H1 (cell line): ENCODE results near the gene CAPN11. TPM values are rescaled to one million over a fixed set of nuclear protein-coding genes. Genes with fewer than 3 reads are reported as not detected.
A peak's percentile ranks its signal among the peaks of the same experiment; 100 is the strongest.

Experiments
- CTCF ChIA-PET: fragments of 300-600 bp; sonication (Branson Sonifier 250); formaldehyde crosslinking; loops from one replicate; lab custom pipeline; 2021; ENCODE audit not compliant: partially characterized antibody; lab: Charles Lee
- POLR2A ChIA-PET: fragments of 300-600 bp; sonication (Branson Sonifier 250); formaldehyde crosslinking; loops from one replicate; lab custom pipeline; 2021; ENCODE audit warnings: inconsistent platforms; ENCODE audit not compliant: partially characterized antibody; lab: Charles Lee
- DNase-seq, 2 experiments: peaks; one replicate each; pipeline versions ENCODE4 v3.0.0 to v3.0.0-alpha.2; 2010 to 2022; ENCODE audit warnings: low spot score in 2 of 2, low read depth in 1 of 2, mixed read lengths in 1 of 2
- FAIRE-seq: peaks from 2 replicates; lab custom pipeline; 2011; peaks lifted over from hg19 to GRCh38; lab: Jason Lieb, UNC
- H2AFZ ChIP-seq: 2 replicates; pipeline ENCODE4 v1.8.1; 2012; ENCODE audit warnings: low read length, inconsistent platforms
- H2AK5ac ChIP-seq: 2 replicates; pipeline ENCODE4 v1.6.1; 2013; ENCODE audit warnings: low read depth, low read length
- H2BK120ac ChIP-seq: replicated peaks from 2 replicates; pipeline ENCODE3; 2013; ENCODE audit warnings: low read depth, low read length, inconsistent platforms
- H2BK12ac ChIP-seq: 2 replicates; pipeline ENCODE4 v1.6.1; 2013; ENCODE audit warnings: low read depth, low read length
- H2BK15ac ChIP-seq: 2 replicates; pipeline ENCODE4 v1.6.1; 2013; ENCODE audit warnings: low read length
- H2BK20ac ChIP-seq: 2 replicates; pipeline ENCODE4 v1.6.1; 2013; ENCODE audit warnings: low read length
- H2BK5ac ChIP-seq: 2 replicates; pipeline ENCODE4 v1.6.1; 2013; ENCODE audit warnings: low read depth, low read length
- H3K14ac ChIP-seq: 2 replicates; pipeline ENCODE4 v1.6.1; 2013; ENCODE audit warnings: inconsistent platforms; ENCODE audit not compliant: insufficient read length
- H3K18ac ChIP-seq: 2 replicates; pipeline ENCODE4 v1.6.1; 2013; ENCODE audit warnings: low read length; ENCODE audit errors: extremely low read depth
- H3K23ac ChIP-seq: 2 replicates; pipeline ENCODE4 v1.6.1; 2013; ENCODE audit warnings: inconsistent platforms; ENCODE audit not compliant: insufficient read length
- H3K23me2 ChIP-seq: 2 replicates; pipeline ENCODE4 v1.6.1; 2013; ENCODE audit warnings: low read depth, low read length
- H3K27ac ChIP-seq: 2 replicates; pipeline ENCODE4 v1.6.1; 2011; ENCODE audit warnings: low read depth, low read length, inconsistent platforms
- H3K27me3 ChIP-seq, 4 experiments: replicated peaks in 1 of 4; 1 replicate in 1 of 4; 2 replicates in 3 of 4; pipeline versions ENCODE4 v1.6.1 to v1.8.1; 2011 to 2013; ENCODE audit warnings: low read length in 3 of 4, mild to moderate bottlenecking in 3 of 4, inconsistent platforms in 2 of 4, mixed read lengths in 2 of 4, moderate library complexity in 1 of 4; ENCODE audit not compliant: control insufficient read depth in 3 of 4, insufficient read depth in 3 of 4; ENCODE audit errors: extremely low read depth in 1 of 4
- H3K36me3 ChIP-seq, 4 experiments: 2 replicates each; pipeline versions ENCODE4 v1.6.1 to v1.8.1; 2011 to 2013; ENCODE audit warnings: mild to moderate bottlenecking in 4 of 4, low read length in 3 of 4, moderate library complexity in 2 of 4, control low read depth in 1 of 4, inconsistent platforms in 1 of 4; ENCODE audit not compliant: insufficient read depth in 4 of 4, control insufficient read depth in 2 of 4
- H3K4ac ChIP-seq: replicated peaks from 2 replicates; pipeline ENCODE3; 2013; ENCODE audit warnings: low read length, low read depth, mixed read lengths, inconsistent platforms; ENCODE audit not compliant: insufficient read length
- H3K4me1 ChIP-seq, 4 experiments: replicated peaks in 1 of 4; 1 replicate in 1 of 4; 2 replicates in 3 of 4; pipeline versions ENCODE4 v1.6.1 to v1.8.1; 2011 to 2013; ENCODE audit warnings: low read length in 3 of 4, inconsistent platforms in 2 of 4, mixed read lengths in 1 of 4; ENCODE audit not compliant: insufficient read depth in 4 of 4, control insufficient read depth in 3 of 4
- H3K4me2 ChIP-seq, 2 experiments: 2 replicates each; pipeline versions ENCODE4 v1.6.1 to v1.8.1; 2011 to 2013; ENCODE audit warnings: low read depth in 2 of 2, low read length in 2 of 2, control low read depth in 1 of 2, inconsistent platforms in 1 of 2, mild to moderate bottlenecking in 1 of 2; ENCODE audit not compliant: insufficient read depth in 1 of 2
- H3K4me3 ChIP-seq, 4 experiments: fragments of 200-600, 300-600 bp in 1 of 4; sonication (generic), shearing (Covaris generic), sonication (Bioruptor Twin) in 1 of 4; 2 replicates each; pipeline versions ENCODE4 v1.5.1 to v1.8.1; 2011 to 2016; ENCODE audit warnings: low read length in 4 of 4, low read depth in 3 of 4, control low read depth in 2 of 4, inconsistent platforms in 2 of 4, mild to moderate bottlenecking in 2 of 4, mixed read lengths in 1 of 4, moderate library complexity in 1 of 4; ENCODE audit not compliant: insufficient read depth in 2 of 4; ENCODE audit errors: extremely low read depth in 1 of 4
- H3K56ac ChIP-seq: replicated peaks from 2 replicates; pipeline ENCODE3; 2013; ENCODE audit warnings: low read depth, mild to moderate bottlenecking, mixed read lengths, low read length, inconsistent platforms; ENCODE audit not compliant: insufficient read length
- H3K79me1 ChIP-seq: 2 replicates; pipeline ENCODE4 v1.6.1; 2013; ENCODE audit warnings: low read depth, low read length, control low read depth
- H3K79me2 ChIP-seq, 2 experiments: 2 replicates each; pipeline versions ENCODE4 v1.6.1 to v1.8.1; 2012 to 2013; ENCODE audit warnings: low read length in 2 of 2, mild to moderate bottlenecking in 2 of 2, inconsistent platforms in 1 of 2; ENCODE audit not compliant: insufficient read depth in 2 of 2, control insufficient read depth in 1 of 2
- H3K9ac ChIP-seq, 4 experiments: replicated peaks in 1 of 4; 1 replicate in 1 of 4; 2 replicates in 3 of 4; pipeline versions ENCODE4 v1.6.1 to v1.8.1; 2011 to 2013; ENCODE audit warnings: low read depth in 3 of 4, low read length in 3 of 4, control low read depth in 2 of 4, mild to moderate bottlenecking in 2 of 4, moderate library complexity in 2 of 4, inconsistent platforms in 1 of 4; ENCODE audit errors: extremely low read depth in 1 of 4
- H3K9me3 ChIP-seq, 2 experiments: 2 replicates each; pipeline versions ENCODE4 v1.6.1 to v1.8.1; 2012 to 2013; ENCODE audit warnings: mild to moderate bottlenecking in 2 of 2, moderate library complexity in 2 of 2, control low read depth in 1 of 2, inconsistent platforms in 1 of 2, low read depth in 1 of 2, low read length in 1 of 2, mixed read lengths in 1 of 2; ENCODE audit not compliant: insufficient read depth in 2 of 2
- H4K20me1 ChIP-seq, 2 experiments: replicated peaks in 1 of 2; 2 replicates each; pipeline versions ENCODE3 to v1.8.1; 2011 to 2013; ENCODE audit warnings: inconsistent platforms in 2 of 2, low read length in 2 of 2, mild to moderate bottlenecking in 1 of 2; ENCODE audit not compliant: insufficient read depth in 2 of 2, control insufficient read depth in 1 of 2
- H4K5ac ChIP-seq: 2 replicates; pipeline ENCODE4 v1.6.1; 2013; ENCODE audit warnings: low read length, low read depth, mixed read lengths, inconsistent platforms; ENCODE audit not compliant: insufficient read length
- H4K8ac ChIP-seq: 2 replicates; pipeline ENCODE4 v1.8.0; 2013; ENCODE audit warnings: mild to moderate bottlenecking, moderate library complexity, low read length, inconsistent platforms; ENCODE audit not compliant: insufficient read depth; ENCODE audit errors: extremely low read depth
- H4K91ac ChIP-seq: replicated peaks from 2 replicates; pipeline ENCODE3; 2013; ENCODE audit warnings: low read length, mixed read lengths, inconsistent platforms; ENCODE audit not compliant: insufficient read length
- SIN3A ChIP-seq, 2 experiments: IDR thresholded peaks in 1 of 2; conservative IDR thresholded peaks in 1 of 2; 2 replicates each; pipeline ENCODE4 v1.6.1; 2011 to 2012; ENCODE audit warnings: low read length in 2 of 2, improper control_type of control experiment in 1 of 2, low read depth in 1 of 2, mild to moderate bottlenecking in 1 of 2
- SUZ12 ChIP-seq: fragments of 200-600 bp; sonication (generic); IDR thresholded peaks from 2 replicates; pipeline ENCODE4 v1.6.1; 2012; ENCODE audit warnings: mild to moderate bottlenecking, inconsistent platforms, low read length, moderate library complexity, mixed read lengths
- WGBS, 2 experiments: shearing (Covaris generic) in 1 of 2; methylation state at CpG; one replicate each; pipeline versions ENCODE4 v1.1.6 to v1.1.7; 2013 to 2015; ENCODE audit warnings: low lambda C conversion rate in 2 of 2, mixed read lengths in 2 of 2, inconsistent platforms in 1 of 2, low coverage in 1 of 2, missing lambda C conversion rate in 1 of 2; ENCODE audit not compliant: insufficient replicate concordance in 2 of 2, insufficient coverage in 1 of 2, insufficient read length in 1 of 2; ENCODE audit errors: extremely low coverage in 1 of 2, missing lambda C conversion rate in 1 of 2; 5-methylcytosine and 5-hydroxymethylcytosine counted together
- polyA plus RNA-seq, 7 experiments: library from polyadenylated mRNA; depleted of rRNA in 3 of 7; stranded (reverse) in 5 of 7; unstranded in 2 of 7; fragments of >200 nt in 5 of 7; fragments of 200-250 nt in 2 of 7; gene quantifications; 1 replicate in 5 of 7; 2 replicates in 1 of 7; 4 replicates in 1 of 7; pipeline versions ENCODE4 v1.2.1 to v1.2.3, GENCODE V29; 2011 to 2013; ENCODE audit warnings: missing spikeins in 2 of 7, mixed read lengths in 2 of 7
- total RNA-seq: library from RNA; stranded (reverse); fragmentation: NEBNext Ultra II Directional; extraction: Animal tissue kit (Norgen Biotek cat#: 25700); gene quantifications from 2 replicates; pipeline ENCODE4 v1.2.1, GENCODE V29; 2021

Gene CAPN11
- total and polyA plus RNA-seq, 2 of the 8 experiments (the other 6 are each of a cell fraction or from before 2014, with no cell fraction given), result 0.95 to 0.97 TPM

DNA sequence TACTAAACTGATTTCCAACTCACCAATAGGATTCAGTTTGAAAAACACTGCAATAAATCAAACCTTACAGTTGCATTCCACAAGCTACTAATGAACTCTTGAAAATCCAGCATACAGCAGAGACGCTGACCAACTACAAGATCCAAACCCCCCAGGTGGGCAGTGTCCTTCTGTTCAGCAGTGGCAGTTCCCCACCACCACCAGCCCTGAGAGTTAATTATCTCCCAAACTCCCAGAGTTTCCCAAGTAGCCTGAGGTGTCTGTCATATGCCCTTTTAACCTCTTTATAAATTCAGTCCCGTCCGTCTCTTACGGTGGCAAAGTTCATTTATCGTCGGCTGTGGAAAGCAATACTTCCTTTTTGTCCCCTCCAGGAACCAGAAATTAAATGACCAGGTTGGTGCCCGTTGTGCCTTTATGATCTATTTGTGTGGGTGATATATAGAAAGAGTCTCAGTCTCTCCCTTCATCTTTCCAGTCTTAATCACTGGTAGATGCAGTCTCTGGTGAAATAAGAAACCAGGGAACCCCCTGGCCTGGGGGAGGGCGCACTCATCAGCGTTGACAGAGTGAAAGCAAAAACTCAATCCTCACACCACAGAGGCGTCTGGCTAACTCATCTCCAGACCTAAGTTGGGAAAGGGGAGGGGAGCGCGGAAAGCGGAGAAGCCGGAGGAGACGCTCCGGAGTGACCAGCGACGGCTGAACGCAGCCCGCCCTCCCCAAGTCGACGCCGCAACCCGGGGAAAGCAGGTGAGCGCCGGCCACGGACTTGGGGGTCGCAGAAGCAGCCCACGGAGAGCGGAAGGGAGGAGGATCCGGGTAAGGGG, 32.1 kb upstream of the CAPN11 start:
- Histone ChIP-seq H3K23ac (no peak overlapping the region), H3K14ac (no peak overlapping the region), H3K9ac (peak overlapping the region; percentile 15 to 68 (median 52)), H2AFZ (no peak overlapping the region), H4K91ac (peak overlapping the region; percentile 75), H2BK20ac (no peak overlapping the region), H3K23me2 (peaks cover 12% of the 10 kb centered on the region), H3K36me3 (no peaks in the 10 kb centered on the region), H3K18ac (peak overlapping the region; percentile 38; the same call in 1 of the 2 replicates), H4K20me1 (peaks cover 15 to 23% of the 10 kb centered on the region in 2 experiments), H2BK120ac (no peak overlapping the region), H2BK15ac (no peak overlapping the region), H4K5ac (peak overlapping the region; percentile 94), H4K8ac (0 out of 2 replicates have a peak overlapping the region, but pooled peaks have one; percentile 31), H2BK12ac (no peak overlapping the region), H3K4me3 (peak overlapping the region; percentile 69 to 84 (median 74)), H3K56ac (peak overlapping the region; percentile 33), H3K4me1 (peaks cover 3 to 19% (median 13%) of the 10 kb centered on the region in 4 experiments), H3K4me2 (peak overlapping the region; percentile 65 to 77), H3K79me1 (peaks cover 13% of the 10 kb centered on the region), H3K27ac (peak overlapping the region; percentile 33; the same call in 1 of the 2 replicates), H2BK5ac (peak overlapping the region; percentile 79; the same call in 1 of the 2 replicates), H3K79me2 (peaks cover 45 to 71% of the 10 kb centered on the region in 2 experiments), H3K4ac (no peak overlapping the region), H2AK5ac (no peak overlapping the region), H3K27me3 (no peaks in the 10 kb centered on the region), H3K9me3 (no peaks in the 10 kb centered on the region)
- CTCF ChIA-PET, result interaction anchor here (22.5 kb wide), 1 partner anchor 27 kb away, joined by 255 read pairs; no protein-coding TSS in a partner anchor
- peak in 1 of 2 experiments; percentile 39; a peak in 1 of 4 replicates for TF ChIP-seq SIN3A (conservative IDR thresholded peaks at IDR 0.05 in 1 of 2, IDR thresholded peaks at IDR 0.05 in 1 of 2; ENCODE audit: low read depth in 1 of 2, low read length in 2 of 2)
- no peak for TF ChIP-seq SUZ12
- 6% methylated on average over 26 of the region's 31 CpGs; no CpG with 5 or more reads in 1 of the 2 experiments for WGBS, 2 experiments
- POLR2A ChIA-PET, result interaction anchor here (0.9 to 1.4 kb wide), 2 partner anchors 9 to 125 kb away, joined by 3 read pairs; no protein-coding TSS in a partner anchor
- DNase-seq (peak in 1 of 2 experiments; percentile 68), FAIRE-seq (no peak)
